IMR-90 (cell line): ENCODE data around the gene PTGES2. TPM values are rescaled to one million over a fixed set of nuclear protein-coding genes. Genes with fewer than 3 reads are reported as not detected.

Experiments
- ATAC-seq: fragments of 200-7000 bp; cut with Tn5 transposase; 2 replicates; pipeline ENCODE4 v1.9.1; 2020; ENCODE audit warnings: low read depth, mild to moderate bottlenecking, moderate library complexity
- BruUV-seq: library from RNA; stranded (reverse); fragments of 400-500 nt; replicated peaks from 2 replicates; lab custom pipeline; 2021; lab: Mats Ljungman, UMichigan
- CTCF ChIA-PET: fragments of 300-600 bp; formaldehyde crosslinking; extraction: SDS; loops from one replicate; lab custom pipeline; 2021; ENCODE audit warnings: antibody characterized with exemption; lab: Yijun Ruan, JAX
- POLR2A ChIA-PET: fragments of 300-600 bp; sonication (Branson Sonifier 250); formaldehyde crosslinking; loops from one replicate; lab custom pipeline; 2022; ENCODE audit warnings: antibody characterized with exemption; ENCODE audit not compliant: unreplicated experiment; lab: Charles Lee
- DNase-seq: peaks from one replicate; pipeline ENCODE4 v3.0.0; 2013
- H2AFZ ChIP-seq: replicated peaks from 2 replicates; pipeline ENCODE3; 2013; ENCODE audit warnings: low read length, mild to moderate bottlenecking; ENCODE audit not compliant: poor library complexity
- H2AK5ac ChIP-seq: 2 replicates; pipeline ENCODE4 v1.6.1; 2013; ENCODE audit warnings: low read depth, low read length, inconsistent platforms
- H2AK9ac ChIP-seq: replicated peaks from 2 replicates; pipeline ENCODE3; 2013; ENCODE audit warnings: mild to moderate bottlenecking, low read depth, low read length, moderate library complexity; ENCODE audit not compliant: poor library complexity
- H2BK120ac ChIP-seq: 2 replicates; pipeline ENCODE4 v1.6.1; 2013; ENCODE audit warnings: low read depth, low read length, inconsistent platforms
- H2BK15ac ChIP-seq: 3 replicates; pipeline ENCODE4 v1.6.1; 2013; ENCODE audit warnings: low read depth, low read length, inconsistent platforms
- H2BK20ac ChIP-seq: 2 replicates; pipeline ENCODE4 v1.6.1; 2013; ENCODE audit warnings: low read depth, mild to moderate bottlenecking, inconsistent platforms, low read length, moderate library complexity
- H2BK5ac ChIP-seq: 2 replicates; pipeline ENCODE4 v1.6.1; 2013; ENCODE audit warnings: mild to moderate bottlenecking, low read depth, low read length, inconsistent platforms; ENCODE audit not compliant: poor library complexity, severe bottlenecking
- H3K14ac ChIP-seq: replicated peaks from 2 replicates; pipeline ENCODE4 v1.6.1; 2013; ENCODE audit warnings: low read depth, low read length, inconsistent platforms
- H3K18ac ChIP-seq: 2 replicates; pipeline ENCODE4 v1.6.1; 2013; ENCODE audit warnings: low read depth, low read length, control low read depth
- H3K23ac ChIP-seq: 2 replicates; pipeline ENCODE4 v1.6.1; 2013; ENCODE audit warnings: low read depth, low read length, inconsistent platforms
- H3K27ac ChIP-seq: 2 replicates; pipeline ENCODE4 v1.5.1; 2013; ENCODE audit warnings: mild to moderate bottlenecking, control low read depth, low read length; ENCODE audit not compliant: insufficient read depth
- H3K27me3 ChIP-seq: 2 replicates; pipeline ENCODE4 v1.6.1; 2013; ENCODE audit warnings: low read length; ENCODE audit not compliant: control insufficient read depth, insufficient read depth
- H3K36me3 ChIP-seq: 2 replicates; pipeline ENCODE4 v1.6.1; 2013; ENCODE audit warnings: low read length, mixed read lengths; ENCODE audit not compliant: control insufficient read depth, insufficient read depth
- H3K4ac ChIP-seq: 2 replicates; pipeline ENCODE4 v1.6.1; 2013; ENCODE audit warnings: low read depth, low read length, inconsistent platforms
- H3K4me1 ChIP-seq: 2 replicates; pipeline ENCODE4 v1.6.1; 2013; ENCODE audit warnings: low read length, mixed read lengths; ENCODE audit not compliant: control insufficient read depth, insufficient read depth
- H3K4me2 ChIP-seq: 2 replicates; pipeline ENCODE4 v1.6.1; 2013; ENCODE audit warnings: low read depth, mild to moderate bottlenecking, control low read depth, low read length, moderate library complexity
- H3K4me3 ChIP-seq: 2 replicates; pipeline ENCODE4 v1.5.1; 2013; ENCODE audit warnings: low read depth, mild to moderate bottlenecking, control low read depth, low read length, moderate library complexity; ENCODE audit not compliant: insufficient read depth
- H3K56ac ChIP-seq: 2 replicates; pipeline ENCODE4 v1.6.1; 2013; ENCODE audit warnings: low read length, inconsistent platforms; ENCODE audit not compliant: insufficient read depth; ENCODE audit errors: extremely low read depth
- H3K79me1 ChIP-seq, 2 experiments: 2 replicates each; pipeline ENCODE4 v1.6.1; 2013; ENCODE audit warnings: low read length in 2 of 2, inconsistent platforms in 1 of 2, low read depth in 1 of 2
- H3K9ac ChIP-seq: 2 replicates; pipeline ENCODE4 v1.6.1; 2013; ENCODE audit warnings: low read depth, low read length, control low read depth
- H3K9me1 ChIP-seq: 2 replicates; pipeline ENCODE4 v1.6.1; 2013; ENCODE audit warnings: low read length, inconsistent platforms; ENCODE audit not compliant: insufficient read depth
- H3K9me3 ChIP-seq: 2 replicates; pipeline ENCODE4 v1.6.1; 2013; ENCODE audit warnings: low read length; ENCODE audit not compliant: control insufficient read depth, insufficient read depth
- H4K20me1 ChIP-seq: 2 replicates; pipeline ENCODE4 v1.6.1; 2013; ENCODE audit warnings: low read length, inconsistent platforms; ENCODE audit not compliant: insufficient read depth
- H4K5ac ChIP-seq: 2 replicates; pipeline ENCODE4 v1.6.1; 2013; ENCODE audit warnings: mild to moderate bottlenecking, low read depth, low read length, control low read depth
- H4K8ac ChIP-seq, 2 experiments: 2 replicates each; pipeline ENCODE4 v1.6.1; 2013; ENCODE audit warnings: low read depth in 2 of 2, low read length in 2 of 2, control low read depth in 1 of 2, inconsistent platforms in 1 of 2
- H4K91ac ChIP-seq: 2 replicates; pipeline ENCODE4 v1.6.1; 2013; ENCODE audit warnings: low read depth, low read length, inconsistent platforms; ENCODE audit not compliant: insufficient read depth
- POLR2A ChIP-seq: IDR thresholded peaks from 2 replicates; pipeline ENCODE4 v1.6.1; 2012; ENCODE audit warnings: mild to moderate bottlenecking, low read depth, low read length
- WGBS, 2 experiments: methylation state at CpG; one replicate each; pipeline versions ENCODE4 v1.1.5 to v1.1.7; 2013; ENCODE audit warnings: missing lambda C conversion rate in 2 of 2; ENCODE audit not compliant: insufficient read length in 1 of 2; ENCODE audit errors: extremely low coverage in 2 of 2; 5-methylcytosine and 5-hydroxymethylcytosine counted together
- dilution Hi-C: fragments of 300-500 bp; cut with HindIII; formaldehyde crosslinking; loops from one replicate; pipeline ENCODE4 v1.14.3; 2018; ENCODE audit warnings: low sequenced_read_pairs; ENCODE audit not compliant: unreplicated experiment
- in situ Hi-C: fragments of 300-500 bp; cut with MboI; formaldehyde crosslinking; loops from 3 replicates; pipeline ENCODE4 v1.14.3; 2019; ENCODE audit warnings: low sequenced_read_pairs, inconsistent platforms, mixed read lengths
- intact Hi-C: fragments of 100-400 bp; cut with micrococcal nuclease; formaldehyde crosslinking; loops from 2 replicates; pipeline ENCODE4 v1.10.0; 2022
- polyA plus RNA-seq, 3 experiments: library from polyadenylated mRNA; depleted of rRNA; stranded (reverse); fragments of >200 nt; gene quantifications; 2 replicates each; pipeline ENCODE4 v1.2.3, GENCODE V29; 2012; ENCODE audit warnings: low replicate concordance in 1 of 3
- total RNA-seq: library from RNA; depleted of rRNA; stranded (reverse); fragments of >200 nt; gene quantifications from 2 replicates; pipeline ENCODE4 v1.2.3, GENCODE V29; 2012
- TF ChIP-seq, protein P1 (sequence below): conservative IDR thresholded peaks from 2 replicates; pipeline ENCODE4 v1.5.1; 2012; ENCODE audit warnings: mild to moderate bottlenecking, low read depth, low read length, improper control_type of control experiment

Gene PTGES2
- total and polyA plus RNA-seq, 2 of the 4 experiments (the other 2 are of a cell fraction) = 100 to 107 TPM

DNA sequence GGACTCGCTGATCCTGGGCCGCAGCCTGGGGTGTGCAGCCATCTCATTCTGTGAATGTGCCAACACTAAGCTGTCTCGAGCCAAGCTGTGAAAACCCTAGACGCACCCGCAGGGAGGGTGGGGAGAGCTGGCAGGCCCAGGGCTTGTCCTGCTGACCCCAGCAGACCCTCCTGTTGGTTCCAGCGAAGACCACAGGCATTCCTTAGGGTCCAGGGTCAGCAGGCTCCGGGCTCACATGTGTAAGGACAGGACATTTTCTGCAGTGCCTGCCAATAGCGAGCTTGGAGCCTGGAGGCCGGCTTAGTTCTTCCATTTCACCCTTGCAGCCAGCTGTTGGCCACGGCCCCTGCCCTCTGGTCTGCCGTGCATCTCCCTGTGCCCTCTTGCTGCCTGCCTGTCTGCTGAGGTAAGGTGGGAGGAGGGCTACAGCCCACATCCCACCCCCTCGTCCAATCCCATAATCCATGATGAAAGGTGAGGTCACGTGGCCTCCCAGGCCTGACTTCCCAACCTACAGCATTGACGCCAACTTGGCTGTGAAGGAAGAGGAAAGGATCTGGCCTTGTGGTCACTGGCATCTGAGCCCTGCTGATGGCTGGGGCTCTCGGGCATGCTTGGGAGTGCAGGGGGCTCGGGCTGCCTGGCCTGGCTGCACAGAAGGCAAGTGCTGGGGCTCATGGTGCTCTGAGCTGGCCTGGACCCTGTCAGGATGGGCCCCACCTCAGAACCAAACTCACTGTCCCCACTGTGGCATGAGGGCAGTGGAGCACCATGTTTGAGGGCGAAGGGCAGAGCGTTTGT is 19.9 kb downstream of the PTGES2 start:
- Histone ChIP-seq H4K91ac (no peak overlapping the region), H3K4me3 (no peak overlapping the region), H4K20me1 (peaks cover 24% of the 10 kb centered on the region), H3K4ac (no peak overlapping the region), H2AK5ac (no peak overlapping the region), H4K8ac (no peak overlapping the region), H3K27ac (no peak overlapping the region), H3K27me3 (no peaks in the 10 kb centered on the region), H3K18ac (no peak overlapping the region), H3K36me3 (peaks cover 54% of the 10 kb centered on the region), H2BK15ac (no peak overlapping the region), H3K4me2 (no peak overlapping the region), H3K9ac (no peak overlapping the region), H2BK120ac (no peak overlapping the region), H4K5ac (no peak overlapping the region), H3K9me3 (no peaks in the 10 kb centered on the region), H3K79me1 (peaks cover 8 to 36% of the 10 kb centered on the region in 2 experiments; a peak in 3 of 4 replicates), H2AK9ac (no peak overlapping the region), H3K56ac (no peak overlapping the region), H3K23ac (no peak overlapping the region), H2BK5ac (no peak overlapping the region), H3K9me1 (no peaks in the 10 kb centered on the region), H3K4me1 (no peaks in the 10 kb centered on the region), H2AFZ (no peak overlapping the region), H2BK20ac (no peak overlapping the region), H3K14ac (no peak overlapping the region)
- 82% methylated on average over 5 of the region's 18 CpGs; no CpG with 5 or more reads in 1 of the 2 experiments for WGBS, 2 experiments
- ChIA-PET CTCF (interaction anchor here (1.0 kb wide), 1 partner anchor 10 kb away, joined by 3 read pairs; no protein-coding TSS in a partner anchor), POLR2A (no interaction called here)
- no TSS peak for BruUV-seq
- DNase-seq (no peak), ATAC-seq (no peak)
- dilution Hi-C loops (no loop called here), intact Hi-C loops (no loop called here), in situ Hi-C loops (no loop called here)
- 0 out of 2 replicates have a peak, but pooled peaks have one; percentile 9 for TF ChIP-seq POLR2A
- TF ChIP-seq, protein P1, sequence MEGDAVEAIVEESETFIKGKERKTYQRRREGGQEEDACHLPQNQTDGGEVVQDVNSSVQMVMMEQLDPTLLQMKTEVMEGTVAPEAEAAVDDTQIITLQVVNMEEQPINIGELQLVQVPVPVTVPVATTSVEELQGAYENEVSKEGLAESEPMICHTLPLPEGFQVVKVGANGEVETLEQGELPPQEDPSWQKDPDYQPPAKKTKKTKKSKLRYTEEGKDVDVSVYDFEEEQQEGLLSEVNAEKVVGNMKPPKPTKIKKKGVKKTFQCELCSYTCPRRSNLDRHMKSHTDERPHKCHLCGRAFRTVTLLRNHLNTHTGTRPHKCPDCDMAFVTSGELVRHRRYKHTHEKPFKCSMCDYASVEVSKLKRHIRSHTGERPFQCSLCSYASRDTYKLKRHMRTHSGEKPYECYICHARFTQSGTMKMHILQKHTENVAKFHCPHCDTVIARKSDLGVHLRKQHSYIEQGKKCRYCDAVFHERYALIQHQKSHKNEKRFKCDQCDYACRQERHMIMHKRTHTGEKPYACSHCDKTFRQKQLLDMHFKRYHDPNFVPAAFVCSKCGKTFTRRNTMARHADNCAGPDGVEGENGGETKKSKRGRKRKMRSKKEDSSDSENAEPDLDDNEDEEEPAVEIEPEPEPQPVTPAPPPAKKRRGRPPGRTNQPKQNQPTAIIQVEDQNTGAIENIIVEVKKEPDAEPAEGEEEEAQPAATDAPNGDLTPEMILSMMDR = no peak
